CD8-positive, alpha-beta memory T cell (primary cell): ENCODE measurements around the gene SRGAP1. TPM values are rescaled to one million over a fixed set of nuclear protein-coding genes. Genes with fewer than 3 reads are reported as not detected.
"Not testable (repeated sequence)": the region's sequence is repeated elsewhere in the genome, so short reads cannot be mapped to it uniquely, and the experiment has no call there.

ENCODE experiments used
- CTCF ChIA-PET: fragments of 350-600 bp; sonication (Branson Sonifier 250); formaldehyde crosslinking; loops from one replicate; lab custom pipeline; 2021; ENCODE audit warnings: antibody characterized with exemption; lab: Charles Lee
- POLR2A ChIA-PET: fragments of 350-600 bp; sonication (Branson Sonifier 250); formaldehyde crosslinking; loops from one replicate; lab custom pipeline; 2021; ENCODE audit warnings: antibody characterized with exemption; lab: Charles Lee
- DNase-seq, 5 donors: peaks; one replicate each; pipeline versions ENCODE4 v3.0.0 to v3.0.0-alpha.2; 2020 to 2022; ENCODE audit warnings: mixed read lengths in 1 of 5
- H3K27ac ChIP-seq: one replicate; pipeline ENCODE4 v1.7.0; 2013; ENCODE audit warnings: low read depth, mild to moderate bottlenecking, low read length, moderate library complexity
- H3K27me3 ChIP-seq: 2 replicates; pipeline ENCODE4 v1.7.0; 2013; ENCODE audit warnings: low read length, mild to moderate bottlenecking; ENCODE audit not compliant: insufficient read depth, poor library complexity, severe bottlenecking
- H3K36me3 ChIP-seq: 2 replicates; pipeline ENCODE4 v1.7.0; 2013; ENCODE audit warnings: mild to moderate bottlenecking, low read length, moderate library complexity; ENCODE audit not compliant: insufficient read depth
- H3K4me1 ChIP-seq: 2 replicates; pipeline ENCODE4 v1.7.0; 2013; ENCODE audit warnings: mild to moderate bottlenecking, low read length, moderate library complexity; ENCODE audit not compliant: insufficient read depth
- H3K4me3 ChIP-seq: 2 replicates; pipeline ENCODE4 v1.7.0; 2013; ENCODE audit warnings: mild to moderate bottlenecking, low read length
- H3K9me3 ChIP-seq: 2 replicates; pipeline ENCODE4 v1.7.0; 2013; ENCODE audit warnings: mild to moderate bottlenecking, low read length
- H3K27ac Mint-ChIP-seq, 8 donors: one replicate each; pipeline ENCODE4 v1.8.0; 2020 to 2021; ENCODE audit warnings: mixed read lengths in 8 of 8, mild to moderate bottlenecking in 6 of 8, inconsistent platforms in 3 of 8, moderate library complexity in 3 of 8
- H3K27me3 Mint-ChIP-seq, 2 donors: one replicate each; pipeline ENCODE4 v1.8.0; 2020 to 2021; ENCODE audit warnings: mixed read lengths in 2 of 2, mild to moderate bottlenecking in 1 of 2, moderate library complexity in 1 of 2
- H3K36me3 Mint-ChIP-seq, 3 donors: one replicate each; pipeline ENCODE4 v1.8.0; 2020 to 2021; ENCODE audit warnings: mixed read lengths in 3 of 3, inconsistent platforms in 1 of 3, mild to moderate bottlenecking in 1 of 3
- H3K4me1 Mint-ChIP-seq, 3 donors: one replicate each; pipeline ENCODE4 v1.8.0; 2020 to 2021; ENCODE audit warnings: mixed read lengths in 3 of 3, inconsistent platforms in 1 of 3, mild to moderate bottlenecking in 1 of 3
- H3K4me3 Mint-ChIP-seq, 7 donors: one replicate each; pipeline ENCODE4 v1.8.0; 2020 to 2021; ENCODE audit warnings: mixed read lengths in 7 of 7, mild to moderate bottlenecking in 6 of 7, moderate library complexity in 4 of 7, inconsistent platforms in 2 of 7
- H3K9me3 Mint-ChIP-seq, 5 donors: one replicate each; pipeline ENCODE4 v1.8.0; 2020 to 2022; ENCODE audit warnings: mixed read lengths in 5 of 5, mild to moderate bottlenecking in 3 of 5, moderate library complexity in 2 of 5, inconsistent platforms in 1 of 5
- polyA plus RNA-seq: library from polyadenylated mRNA; unstranded; fragments of 300-500 nt; fragmentation: Illumina TruSeq; gene quantifications from one replicate; pipeline ENCODE4 v1.2.3, GENCODE V29; 2021
- total RNA-seq, 2 experiments: library from RNA; stranded (reverse); gene quantifications; one replicate each; pipeline ENCODE4 v1.2.3, GENCODE V29; 2021

The SRGAP1 gene
- total and polyA plus RNA-seq, 3 experiments from 2014 or later: 0.09 to 0.64 (median 0.61) TPM

GRCh38 chr12:64122154-64122553 lies 277.7 kb downstream of the SRGAP1 start:
- Histone ChIP-seq H3K4me1 (no peaks in the 10 kb centered on the region), H3K27ac (no peak overlapping the region), H3K36me3 (no peaks in the 10 kb centered on the region), H3K27me3 (no peaks in the 10 kb centered on the region), H3K9me3 (no peaks in the 10 kb centered on the region), H3K4me3 (no peak overlapping the region)
- no peaks in the 10 kb centered on the region for H3K4me1 Mint-ChIP-seq
- CTCF ChIA-PET: no interaction called here
- no peaks in the 10 kb centered on the region for H3K36me3 Mint-ChIP-seq
- POLR2A ChIA-PET: no interaction called here
- no peak for DNase-seq
- H3K9me3 Mint-ChIP-seq: no peaks in the 10 kb centered on the region
- peaks cover 7 to 28% of the 10 kb centered on the region in 2 donors for H3K27me3 Mint-ChIP-seq
- H3K4me3 Mint-ChIP-seq: no peak overlapping the region
- H3K27ac Mint-ChIP-seq: no peak overlapping the region

- Histone ChIP-seq H3K4me3 (no peak overlapping the region), H3K27me3 (no peaks in the 10 kb centered on the region), H3K36me3 (no peaks in the 10 kb centered on the region), H3K4me1 (no peaks in the 10 kb centered on the region), H3K9me3 (no peaks in the 10 kb centered on the region), H3K27ac (no peak overlapping the region)
- Mint-ChIP-seq H3K27ac (no peak overlapping the region), H3K9me3 (no peaks in the 10 kb centered on the region), H3K27me3 (peaks cover 7 to 25% of the 10 kb centered on the region in 2 donors), H3K36me3 (no peaks in the 10 kb centered on the region), H3K4me3 (no peak overlapping the region), H3K4me1 (no peaks in the 10 kb centered on the region)
- DNase-seq: no peak
- ChIA-PET POLR2A (no interaction called here), CTCF (no interaction called here)
Observed at GRCh38 chr12:64122995-64123394, 278.5 kb downstream of the SRGAP1 start.

GRCh38 chr12:64123448-64123847 lies 278.9 kb downstream of the SRGAP1 start:
- Histone ChIP-seq H3K4me3 (no peak overlapping the region), H3K27me3 (no peaks in the 10 kb centered on the region), H3K4me1 (no peaks in the 10 kb centered on the region), H3K36me3 (no peaks in the 10 kb centered on the region), H3K9me3 (no peaks in the 10 kb centered on the region), H3K27ac (no peak overlapping the region)
- ChIA-PET CTCF (no interaction called here), POLR2A (no interaction called here)
- Mint-ChIP-seq H3K36me3 (no peaks in the 10 kb centered on the region), H3K9me3 (no peaks in the 10 kb centered on the region), H3K4me1 (no peaks in the 10 kb centered on the region), H3K27ac (no peak overlapping the region), H3K27me3 (peaks cover 7 to 23% of the 10 kb centered on the region in 2 donors), H3K4me3 (no peak overlapping the region)
- no peak for DNase-seq

- H3K9me3 Mint-ChIP-seq: no peaks in the 10 kb centered on the region
- no peak for DNase-seq
- no peak overlapping the region for H3K4me3 Mint-ChIP-seq
- Histone ChIP-seq H3K27ac (no peak overlapping the region), H3K4me1 (no peaks in the 10 kb centered on the region), H3K36me3 (no peaks in the 10 kb centered on the region), H3K9me3 (no peaks in the 10 kb centered on the region), H3K4me3 (no peak overlapping the region), H3K27me3 (no peaks in the 10 kb centered on the region)
- peaks cover 7 to 20% of the 10 kb centered on the region in 2 donors for H3K27me3 Mint-ChIP-seq
- no peak overlapping the region for H3K27ac Mint-ChIP-seq
- H3K4me1 Mint-ChIP-seq: no peaks in the 10 kb centered on the region
- ChIA-PET POLR2A (no interaction called here), CTCF (no interaction called here)
- no peaks in the 10 kb centered on the region for H3K36me3 Mint-ChIP-seq
Observed at GRCh38 chr12:64124511-64125197, 280.2 kb downstream of the SRGAP1 start.

- no peaks in the 10 kb centered on the region for H3K9me3 ChIP-seq
- Mint-ChIP-seq H3K4me3 (no peak overlapping the region), H3K9me3 (no peaks in the 10 kb centered on the region), H3K27me3 (peaks cover 7 to 14% of the 10 kb centered on the region in 2 donors), H3K4me1 (no peaks in the 10 kb centered on the region), H3K36me3 (peaks cover 0 to 4% (median 0%) of the 10 kb centered on the region in 3 donors), H3K27ac (no peak overlapping the region)
- H3K4me1 ChIP-seq: no peaks in the 10 kb centered on the region
- ChIA-PET CTCF (no interaction called here), POLR2A (no interaction called here)
- no peaks in the 10 kb centered on the region for H3K36me3 ChIP-seq
- no peak overlapping the region for H3K27ac ChIP-seq
- no peak for DNase-seq
- H3K4me3 ChIP-seq: no peak overlapping the region
- no peaks in the 10 kb centered on the region for H3K27me3 ChIP-seq
Observed at GRCh38 chr12:64125913-64126312, 281.4 kb downstream of the SRGAP1 start.

GRCh38 chr12:64127811-64128210 lies 283.3 kb downstream of the SRGAP1 start:
- Mint-ChIP-seq H3K27me3 (peaks cover 2 to 6% of the 10 kb centered on the region in 2 donors), H3K27ac (no peak overlapping the region), H3K4me1 (no peaks in the 10 kb centered on the region), H3K36me3 (peaks cover 0 to 17% (median 0%) of the 10 kb centered on the region in 3 donors), H3K4me3 (no peak overlapping the region), H3K9me3 (peaks cover 0 to 2% (median 0%) of the 10 kb centered on the region in 5 donors)
- H3K27ac ChIP-seq: no peak overlapping the region
- ChIA-PET POLR2A (no interaction called here), CTCF (no interaction called here)
- no peaks in the 10 kb centered on the region for H3K27me3 ChIP-seq
- no peaks in the 10 kb centered on the region for H3K9me3 ChIP-seq
- H3K4me1 ChIP-seq: no peaks in the 10 kb centered on the region
- H3K36me3 ChIP-seq: no peaks in the 10 kb centered on the region
- no peak for DNase-seq
- no peak overlapping the region for H3K4me3 ChIP-seq

GRCh38 chr12:64128366-64128765 lies 283.9 kb downstream of the SRGAP1 start:
- no peak overlapping the region for H3K4me3 Mint-ChIP-seq
- H3K36me3 ChIP-seq: no peaks in the 10 kb centered on the region
- DNase-seq: no peak
- peaks cover 0 to under 1% of the 10 kb centered on the region in 2 donors for H3K27me3 Mint-ChIP-seq
- no peaks in the 10 kb centered on the region for H3K9me3 ChIP-seq
- POLR2A ChIA-PET: no interaction called here
- no peak overlapping the region for H3K27ac Mint-ChIP-seq
- no peak overlapping the region for H3K27ac ChIP-seq
- CTCF ChIA-PET: no interaction called here
- no peaks in the 10 kb centered on the region for H3K4me1 ChIP-seq
- H3K27me3 ChIP-seq: no peaks in the 10 kb centered on the region
- H3K4me3 ChIP-seq: no peak overlapping the region
- no peaks in the 10 kb centered on the region for H3K4me1 Mint-ChIP-seq
- H3K36me3 Mint-ChIP-seq: peaks cover 0 to 18% (median 0%) of the 10 kb centered on the region in 3 donors
- peaks cover 0 to 5% (median 0%) of the 10 kb centered on the region in 5 donors for H3K9me3 Mint-ChIP-seq

- CTCF ChIA-PET, H3K9me3 ChIP-seq, H3K27ac ChIP-seq, H3K4me3 ChIP-seq, H3K4me1 Mint-ChIP-seq, H3K36me3 ChIP-seq, POLR2A ChIA-PET, H3K27me3 Mint-ChIP-seq, H3K4me1 ChIP-seq, H3K4me3 Mint-ChIP-seq, H3K27me3 ChIP-seq, H3K27ac Mint-ChIP-seq, DNase-seq: not testable (repeated sequence)
- Mint-ChIP-seq H3K36me3 (peaks cover 0 to 23% (median 0%) of the 10 kb centered on the region in 3 donors), H3K9me3 (peaks cover 5 to 19% (median 9%) of the 10 kb centered on the region in 5 donors)
Observed at GRCh38 chr12:64130476-64130875, 286.0 kb downstream of the SRGAP1 start.
